Gastrocnemius medialis (tissue), 4 donors: ENCODE data around the gene BRSK1. TPM values are rescaled to one million over a fixed set of nuclear protein-coding genes. Genes with fewer than 3 reads are reported as not detected.

Experiments
- ATAC-seq, 2 donors: fragments of 150-250 bp; one replicate each; pipeline ENCODE4 v1.9.1; 2016
- DNase-seq, 2 donors: peaks; one replicate each; pipeline ENCODE4 v3.0.0-alpha.2; 2019
- H3K27ac ChIP-seq, 4 donors: fragments of 200-600 bp; sonication (generic); 1 replicate in 1 of 4; 2 replicates in 3 of 4; pipeline ENCODE4 v1.5.1; 2016 to 2018; ENCODE audit warnings: mild to moderate bottlenecking in 2 of 4, moderate library complexity in 1 of 4
- H3K27me3 ChIP-seq, 3 donors: fragments of 200-600 bp; sonication (generic) in 2 of 3; 1 replicate in 1 of 3; 2 replicates in 2 of 3; pipeline versions ENCODE4 v1.5.1 to v1.6.0; 2016 to 2019; ENCODE audit warnings: mild to moderate bottlenecking in 1 of 3, moderate library complexity in 1 of 3
- H3K36me3 ChIP-seq, 2 donors: fragments of 200-600 bp; sonication (generic) in 1 of 2; one replicate each; pipeline ENCODE4 v1.5.1; 2017 to 2018
- H3K4me1 ChIP-seq, 2 donors: fragments of 200-600 bp; sonication (generic) in 1 of 2; one replicate each; pipeline ENCODE4 v1.5.1; 2016 to 2017; ENCODE audit warnings: mild to moderate bottlenecking in 2 of 2
- H3K4me3 ChIP-seq, 4 donors: fragments of 200-600 bp; sonication (generic) in 3 of 4; 1 replicate in 1 of 4; 2 replicates in 3 of 4; pipeline ENCODE4 v1.5.1; 2016 to 2019; ENCODE audit warnings: mild to moderate bottlenecking in 2 of 4
- H3K9me3 ChIP-seq, 3 donors: fragments of 200-600 bp; sonication (generic) in 2 of 3; 1 replicate in 1 of 3; 2 replicates in 2 of 3; pipeline ENCODE4 v1.5.1; 2016 to 2019
- CTCF ChIP-seq, 5 experiments: fragments of 450-650 bp in 3 of 5; fragments of 200-600 bp in 2 of 5; sonication (generic) in 2 of 5; IDR thresholded peaks in 4 of 5; conservative IDR thresholded peaks in 1 of 5; 1 replicate in 4 of 5; 2 replicates in 1 of 5; pipeline ENCODE4 v1.5.1; 2016 to 2019; ENCODE audit warnings: antibody characterized with exemption in 5 of 5, mild to moderate bottlenecking in 3 of 5, moderate library complexity in 3 of 5
- POLR2A ChIP-seq, 2 donors: fragments of 450-650 bp; IDR thresholded peaks; one replicate each; pipeline ENCODE4 v1.6.1; 2017; ENCODE audit warnings: antibody characterized with exemption in 2 of 2, mild to moderate bottlenecking in 2 of 2, moderate library complexity in 2 of 2
- in situ Hi-C, 4 donors: fragments of 200-750 bp; cut with MboI; loops; one replicate each; pipeline versions ENCODE4 v1.15.0 to v1.8.0; 2017; ENCODE audit warnings: low sequenced_read_pairs in 4 of 4
- intact Hi-C: fragments of 100-400 bp; cut with DNase I; formaldehyde crosslinking; loops from one replicate; pipeline ENCODE4 v1.15.1; 2023; ENCODE audit warnings: low total_unique reads
- total RNA-seq, 4 donors: library from RNA; depleted of rRNA; stranded (reverse); fragments of >200 nt; gene quantifications; one replicate each; pipeline versions ENCODE4 v1.1.0 to v1.2.3, GENCODE V29; 2016

The BRSK1 gene
- total RNA-seq, 4 donors from 2014 or later, result not detected

GRCh38 chr19:55248704-55249103 lies 35.1 kb upstream of the BRSK1 start:
- intact Hi-C loops (no loop called here), in situ Hi-C loops (no loop called here)
- Histone ChIP-seq H3K36me3 (peaks cover 0 to 32% of the 10 kb centered on the region in 2 donors), H3K4me1 (peaks cover 0 to 15% of the 10 kb centered on the region in 2 donors), H3K4me3 (no peak overlapping the region), H3K9me3 (no peaks in the 10 kb centered on the region), H3K27me3 (no peaks in the 10 kb centered on the region), H3K27ac (no peak overlapping the region)
- TF ChIP-seq POLR2A (IDR thresholded peaks at IDR 0.05), result no peak
- no peak for TF ChIP-seq CTCF (IDR thresholded peaks at IDR 0.05 in 4 of 5, conservative IDR thresholded peaks at IDR 0.05 in 1 of 5)
- ATAC-seq (no peak), DNase-seq (no peak)

- intact Hi-C loops, result loop anchor here (10.0 kb wide), 1 partner anchor 785 kb away; the partner anchor contains the start of gene LENG9
Observed at GRCh38 chr19:55249841-55250240, 34.0 kb upstream of the BRSK1 start.

GRCh38 chr19:55250262-55251036 lies 33.3 kb upstream of the BRSK1 start:
- intact Hi-C loops, result loop anchor here (10.0 kb wide), 1 partner anchor 786 kb away; the partner anchor contains the start of gene LENG9
- H3K4me3 ChIP-seq, result no peak overlapping the region
- TF ChIP-seq CTCF (IDR thresholded peaks at IDR 0.05 in 4 of 5, conservative IDR thresholded peaks at IDR 0.05 in 1 of 5) (no peak), POLR2A (IDR thresholded peaks at IDR 0.05) (no peak)
- H3K36me3 ChIP-seq, result peaks cover 0 to 15% of the 10 kb centered on the region in 2 donors
- peaks cover 10 to 31% of the 10 kb centered on the region in 2 donors for H3K4me1 ChIP-seq
- DNase-seq (no peak), ATAC-seq (no peak)
- H3K27ac ChIP-seq, result no peak overlapping the region
- in situ Hi-C loops, result no loop called here
- no peaks in the 10 kb centered on the region for H3K27me3 ChIP-seq
- no peaks in the 10 kb centered on the region for H3K9me3 ChIP-seq

More at GRCh38 chr19:55249841-55250240, 34.0 kb upstream of the BRSK1 start:
- peaks cover 4 to 25% of the 10 kb centered on the region in 2 donors for H3K4me1 ChIP-seq
- TF ChIP-seq POLR2A (IDR thresholded peaks at IDR 0.05), result no peak
- no peak for TF ChIP-seq CTCF (IDR thresholded peaks at IDR 0.05 in 4 of 5, conservative IDR thresholded peaks at IDR 0.05 in 1 of 5)
- H3K9me3 ChIP-seq, result no peaks in the 10 kb centered on the region
- H3K27ac ChIP-seq, result no peak overlapping the region
- no peak overlapping the region for H3K4me3 ChIP-seq
- in situ Hi-C loops, result no loop called here
- H3K36me3 ChIP-seq, result peaks cover 0 to 21% of the 10 kb centered on the region in 2 donors
- ATAC-seq, result no peak
- H3K27me3 ChIP-seq, result no peaks in the 10 kb centered on the region
- no peak for DNase-seq

- Histone ChIP-seq H3K27ac (no peak overlapping the region), H3K4me1 (peaks cover 21 to 42% of the 10 kb centered on the region in 2 donors), H3K4me3 (no peak overlapping the region), H3K27me3 (no peaks in the 10 kb centered on the region), H3K9me3 (no peaks in the 10 kb centered on the region), H3K36me3 (peaks cover 0 to 6% of the 10 kb centered on the region in 2 donors)
- no peak for ATAC-seq
- no peak for TF ChIP-seq POLR2A (IDR thresholded peaks at IDR 0.05)
- TF ChIP-seq CTCF (IDR thresholded peaks at IDR 0.05 in 4 of 5, conservative IDR thresholded peaks at IDR 0.05 in 1 of 5), result no peak
- in situ Hi-C loops, result no loop called here
- intact Hi-C loops, result loop anchor here (10.0 kb wide), 1 partner anchor 787 kb away; the partner anchor contains the start of gene LENG9
- DNase-seq, result no peak
Observed at GRCh38 chr19:55251341-55252081, 32.3 kb upstream of the BRSK1 start.
